Left ventricle myocardium inferior (tissue), 1 donor: Measurements from ENCODE around the gene LRRFIP1. TPM values are rescaled to one million over a fixed set of nuclear protein-coding genes. Genes with fewer than 3 reads are reported as not detected.
A peak's percentile ranks its signal among the peaks of the same experiment; 100 is the strongest.

ENCODE experiments used
- DNase-seq: peaks from one replicate; pipeline ENCODE4 v3.0.0-alpha.2; 2020
- H3K27ac ChIP-seq: fragments of 200-600 bp; replicated peaks from 2 replicates; pipeline ENCODE4 v1.8.0; 2021
- H3K27me3 ChIP-seq: fragments of 200-600 bp; 2 replicates; pipeline ENCODE4 v1.8.0; 2021; ENCODE audit warnings: low read depth
- H3K36me3 ChIP-seq: fragments of 200-600 bp; 2 replicates; pipeline ENCODE4 v1.8.0; 2021
- H3K4me1 ChIP-seq: fragments of 200-600 bp; 2 replicates; pipeline ENCODE4 v1.8.0; 2021
- H3K4me3 ChIP-seq: fragments of 200-600 bp; 2 replicates; pipeline ENCODE4 v1.8.0; 2021; ENCODE audit warnings: mild to moderate bottlenecking, moderate library complexity
- H3K9me3 ChIP-seq: fragments of 200-600 bp; replicated peaks from 2 replicates; pipeline ENCODE4 v1.8.0; 2021
- intact Hi-C: fragments of 100-400 bp; cut with micrococcal nuclease; formaldehyde crosslinking; loops from one replicate; pipeline ENCODE4 v1.11.0; 2022
- total RNA-seq: library from RNA; stranded (reverse); fragmentation: NEBNext Ultra II Directional; extraction: Animal tissue kit (Norgen Biotek cat#: 25700); gene quantifications from one replicate; pipeline ENCODE4 v1.2.1, GENCODE V29; 2021
- TF ChIP-seq, protein P1 (sequence below): fragments of 200-600 bp; IDR thresholded peaks from 2 replicates; pipeline ENCODE4 v1.8.0; 2021; ENCODE audit warnings: antibody characterized with exemption, mild to moderate bottlenecking, borderline replicate concordance
- donor health status: DM: no; HTN: yes; CAD: no; lungs with severe emphysema.

Gene LRRFIP1
- total RNA-seq, 1 donor from 2014 or later = 97.1 TPM

DNA sequence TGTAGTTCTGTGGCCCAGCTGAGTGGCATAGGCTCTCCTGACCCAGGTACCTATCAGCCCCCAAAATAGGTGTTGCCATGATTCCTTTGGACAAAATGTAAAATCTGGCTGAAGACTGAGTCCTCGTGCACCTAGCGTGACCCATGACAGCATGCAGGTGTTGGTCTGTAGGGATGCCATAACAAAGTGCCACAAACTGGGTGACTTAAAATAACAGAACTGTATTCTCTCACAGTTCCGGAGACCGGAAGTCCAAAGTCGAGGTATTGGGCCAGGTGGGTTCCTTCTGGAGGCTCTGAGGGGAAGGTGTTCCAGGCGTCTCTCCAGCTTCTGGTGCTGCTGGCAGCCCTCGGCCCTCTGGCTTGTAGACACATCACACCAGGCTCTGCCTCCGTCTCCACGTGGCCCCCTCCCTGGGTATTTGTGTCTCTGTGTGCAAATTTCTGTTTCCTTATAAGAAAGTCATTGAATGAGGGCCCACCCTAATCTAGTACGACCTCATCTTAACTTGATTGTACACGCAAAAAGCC, 34.5 kb downstream of the LRRFIP1 start:
- Histone ChIP-seq H3K27ac (peak overlapping the region; percentile 67), H3K27me3 (no peaks in the 10 kb centered on the region), H3K36me3 (no peaks in the 10 kb centered on the region), H3K4me3 (no peak overlapping the region), H3K4me1 (peaks cover 50% of the 10 kb centered on the region), H3K9me3 (peaks cover 5% of the 10 kb centered on the region)
- DNase-seq = no peak
- intact Hi-C loops = no loop called here
- TF ChIP-seq, protein P1, sequence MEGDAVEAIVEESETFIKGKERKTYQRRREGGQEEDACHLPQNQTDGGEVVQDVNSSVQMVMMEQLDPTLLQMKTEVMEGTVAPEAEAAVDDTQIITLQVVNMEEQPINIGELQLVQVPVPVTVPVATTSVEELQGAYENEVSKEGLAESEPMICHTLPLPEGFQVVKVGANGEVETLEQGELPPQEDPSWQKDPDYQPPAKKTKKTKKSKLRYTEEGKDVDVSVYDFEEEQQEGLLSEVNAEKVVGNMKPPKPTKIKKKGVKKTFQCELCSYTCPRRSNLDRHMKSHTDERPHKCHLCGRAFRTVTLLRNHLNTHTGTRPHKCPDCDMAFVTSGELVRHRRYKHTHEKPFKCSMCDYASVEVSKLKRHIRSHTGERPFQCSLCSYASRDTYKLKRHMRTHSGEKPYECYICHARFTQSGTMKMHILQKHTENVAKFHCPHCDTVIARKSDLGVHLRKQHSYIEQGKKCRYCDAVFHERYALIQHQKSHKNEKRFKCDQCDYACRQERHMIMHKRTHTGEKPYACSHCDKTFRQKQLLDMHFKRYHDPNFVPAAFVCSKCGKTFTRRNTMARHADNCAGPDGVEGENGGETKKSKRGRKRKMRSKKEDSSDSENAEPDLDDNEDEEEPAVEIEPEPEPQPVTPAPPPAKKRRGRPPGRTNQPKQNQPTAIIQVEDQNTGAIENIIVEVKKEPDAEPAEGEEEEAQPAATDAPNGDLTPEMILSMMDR = no peak

DNA sequence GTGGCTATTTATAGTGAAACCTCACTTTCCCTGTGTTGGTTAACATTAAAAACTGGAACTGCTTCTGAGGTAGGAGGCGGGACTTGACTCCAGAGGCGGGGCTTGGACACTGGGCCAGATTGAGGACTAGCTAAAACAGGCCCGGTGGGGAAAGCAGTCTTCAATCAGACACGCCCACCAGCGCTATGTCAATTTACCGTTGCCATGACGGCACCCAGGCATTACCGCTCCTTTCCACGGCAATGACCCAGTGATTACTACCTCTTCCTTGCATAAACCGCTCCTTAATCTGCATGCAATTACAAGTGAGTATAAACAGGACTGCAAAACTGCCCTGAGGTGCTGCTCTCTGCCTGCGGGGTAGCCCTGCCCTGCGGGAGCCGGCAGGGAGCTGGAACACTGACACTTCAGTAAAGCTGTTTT, 35.3 kb downstream of the LRRFIP1 start:
- TF ChIP-seq, protein P1 = no peak
- Histone ChIP-seq H3K36me3 (no peaks in the 10 kb centered on the region), H3K27ac (peak overlapping the region; percentile 67), H3K27me3 (no peaks in the 10 kb centered on the region), H3K9me3 (peaks cover 4% of the 10 kb centered on the region), H3K4me1 (peaks cover 50% of the 10 kb centered on the region), H3K4me3 (peak overlapping the region; percentile 22)
- intact Hi-C loops = no loop called here
- peak; percentile 87 for DNase-seq

DNA sequence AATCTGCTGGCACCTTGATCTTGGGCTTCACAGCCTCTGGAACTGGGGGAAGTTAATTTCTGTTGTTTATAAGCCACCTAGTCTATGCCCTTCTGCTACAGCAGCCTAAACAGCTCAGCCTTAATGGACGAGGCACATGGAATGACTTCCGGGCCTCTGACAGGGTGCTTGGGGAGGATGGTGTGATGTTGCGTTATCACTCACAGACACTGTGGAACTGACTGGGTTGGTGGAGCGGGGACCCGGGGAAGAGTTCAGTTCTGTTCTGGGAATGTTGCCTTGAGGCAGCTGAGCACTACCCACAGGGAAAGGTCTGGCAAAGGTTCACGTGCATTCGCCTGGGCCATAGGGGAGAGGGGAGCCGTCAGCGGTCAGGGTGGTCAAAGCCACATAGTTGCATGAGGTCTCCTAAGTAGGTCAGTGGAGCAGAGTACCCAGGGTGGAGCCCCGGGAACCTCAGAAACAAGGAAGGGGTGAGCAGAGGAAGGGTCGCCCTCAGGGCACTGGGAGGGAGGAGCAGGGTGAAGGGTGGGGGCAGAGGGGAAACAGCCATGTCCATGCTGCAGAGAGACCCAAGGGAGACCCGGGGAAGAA, 36.2 kb downstream of the LRRFIP1 start:
- TF ChIP-seq, protein P1 = no peak
- H3K4me1 ChIP-seq = peaks cover 57% of the 10 kb centered on the region
- DNase-seq = no peak
- H3K36me3 ChIP-seq = no peaks in the 10 kb centered on the region
- peak overlapping the region; percentile 67 for H3K27ac ChIP-seq
- H3K27me3 ChIP-seq = no peaks in the 10 kb centered on the region
- H3K4me3 ChIP-seq = no peak overlapping the region
- intact Hi-C loops = no loop called here
- no peaks in the 10 kb centered on the region for H3K9me3 ChIP-seq

DNA sequence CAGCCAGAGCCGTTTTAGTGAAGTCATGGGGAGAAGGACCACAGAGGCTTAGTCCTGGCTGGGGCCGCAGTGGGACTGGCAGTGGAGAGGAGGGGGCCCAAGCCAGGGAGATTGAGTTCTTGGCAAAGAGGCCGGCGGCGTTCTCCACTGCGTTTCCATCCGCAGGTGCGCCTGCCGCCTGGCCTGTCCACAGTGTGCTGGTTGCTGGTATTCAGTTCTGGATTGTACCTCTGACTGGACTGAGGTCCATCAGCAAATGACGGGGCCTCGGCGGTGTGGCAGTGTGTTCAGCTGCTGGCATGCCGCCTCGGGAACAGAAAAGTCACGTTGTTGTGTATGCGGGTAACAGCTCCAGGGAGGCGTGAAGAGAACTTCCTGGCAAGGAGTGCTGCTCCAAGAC, 36.8 kb downstream of the LRRFIP1 start:
- no peaks in the 10 kb centered on the region for H3K27me3 ChIP-seq
- H3K4me1 ChIP-seq = peaks cover 62% of the 10 kb centered on the region
- intact Hi-C loops = no loop called here

DNA sequence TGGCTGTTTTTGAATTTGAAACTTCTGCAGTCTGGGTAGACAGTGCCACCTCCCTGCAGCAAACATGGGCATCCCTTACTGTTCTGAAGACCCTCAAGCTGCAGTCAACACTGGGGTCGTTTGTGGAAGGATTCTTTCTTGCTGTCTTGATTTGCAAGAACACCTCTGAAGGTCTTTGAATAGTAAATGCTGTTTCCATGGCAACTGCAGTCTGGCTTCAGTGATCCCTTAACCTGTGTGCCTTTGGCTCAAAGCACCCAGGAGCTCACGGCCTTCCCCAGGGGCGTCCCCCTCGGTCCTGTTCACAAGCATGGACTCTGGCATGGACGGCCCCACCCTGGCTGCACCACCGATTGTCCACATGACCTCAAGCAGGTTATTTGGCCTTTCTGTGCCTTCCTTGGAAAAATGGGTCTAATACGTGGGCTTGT, 38.3 kb downstream of the LRRFIP1 start:
- Histone ChIP-seq H3K4me1 (peaks cover 68% of the 10 kb centered on the region), H3K4me3 (no peak overlapping the region), H3K9me3 (no peaks in the 10 kb centered on the region), H3K27me3 (no peaks in the 10 kb centered on the region), H3K27ac (no peak overlapping the region), H3K36me3 (no peaks in the 10 kb centered on the region)
- TF ChIP-seq, protein P1 = no peak
- intact Hi-C loops = no loop called here
- DNase-seq = no peak

More for the DNA sequence above, 36.8 kb downstream of the LRRFIP1 start:
- peak overlapping the region; percentile 67 for H3K27ac ChIP-seq
- DNase-seq = peak; percentile 67
- H3K9me3 ChIP-seq = no peaks in the 10 kb centered on the region
- TF ChIP-seq, protein P1 = no peak
- no peak overlapping the region for H3K4me3 ChIP-seq
- H3K36me3 ChIP-seq = no peaks in the 10 kb centered on the region
